NCI-H2081 (cell line): ENCODE measurements around the gene EFCAB9.

Experiments used
- DNase-seq, 2 experiments: peaks; one replicate each; lab custom pipeline; 2025; lab: John Stamatoyannopoulos, UW

The EFCAB9 gene

DNA sequence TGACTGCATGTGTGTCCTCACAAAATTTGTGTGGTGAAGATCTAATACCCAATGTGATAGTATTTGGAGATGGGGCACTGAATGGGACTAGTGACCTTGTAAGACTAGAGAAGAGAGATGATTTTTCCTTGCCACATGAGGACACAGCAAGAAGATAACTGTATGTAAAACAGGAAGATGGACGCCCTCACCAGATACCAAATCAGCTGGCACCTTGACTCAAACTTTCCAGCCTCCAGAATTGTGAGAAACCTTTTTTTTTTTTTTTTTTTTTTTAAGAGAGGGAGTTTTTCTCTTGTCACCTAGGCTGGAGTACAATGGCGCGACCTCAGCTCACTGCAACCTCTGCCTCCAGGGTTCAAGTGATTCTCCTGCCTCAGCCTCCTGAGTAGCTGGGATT, 49.3 kb downstream of the EFCAB9 start:
- no peak for DNase-seq

DNA sequence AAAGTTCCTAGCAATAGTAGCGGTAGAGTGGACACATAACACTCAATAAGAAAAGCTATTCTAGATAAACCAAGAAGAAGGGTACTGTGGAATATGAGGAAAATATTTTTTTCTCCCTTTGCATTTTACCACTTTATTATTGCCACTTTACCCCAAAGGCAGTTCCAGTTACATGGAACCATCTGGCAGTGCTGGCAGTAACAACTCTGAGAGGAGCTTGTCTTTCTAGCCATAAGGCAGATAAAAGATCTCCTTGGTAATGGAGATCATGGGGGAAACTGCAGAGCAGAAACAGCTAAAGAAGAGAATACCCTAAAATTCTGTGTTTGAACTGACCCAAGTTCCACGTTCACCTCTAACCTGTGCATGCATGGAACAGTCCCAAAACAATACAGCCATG, 51.1 kb downstream of the EFCAB9 start:
- no peak for DNase-seq

DNA sequence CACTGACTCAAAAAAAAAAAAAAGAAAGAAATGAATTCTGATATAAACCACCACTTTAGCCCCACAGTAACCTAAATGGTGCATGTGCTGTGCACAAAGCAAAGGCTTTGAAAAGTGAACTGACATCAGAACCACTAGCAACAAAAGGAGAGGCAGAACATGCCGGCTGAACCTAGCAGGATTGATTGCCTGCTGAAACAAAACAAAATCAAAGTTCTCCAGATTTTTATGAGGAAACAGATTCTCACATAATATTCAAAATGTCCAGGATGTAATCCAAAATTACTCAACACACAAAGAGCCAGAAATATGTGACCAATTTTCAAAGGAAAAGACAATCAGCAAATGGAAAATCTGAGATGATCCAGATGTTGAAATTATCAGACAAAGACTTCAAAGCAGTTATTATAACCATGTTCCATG, 51.7 kb downstream of the EFCAB9 start:
- DNase-seq = no peak

DNA sequence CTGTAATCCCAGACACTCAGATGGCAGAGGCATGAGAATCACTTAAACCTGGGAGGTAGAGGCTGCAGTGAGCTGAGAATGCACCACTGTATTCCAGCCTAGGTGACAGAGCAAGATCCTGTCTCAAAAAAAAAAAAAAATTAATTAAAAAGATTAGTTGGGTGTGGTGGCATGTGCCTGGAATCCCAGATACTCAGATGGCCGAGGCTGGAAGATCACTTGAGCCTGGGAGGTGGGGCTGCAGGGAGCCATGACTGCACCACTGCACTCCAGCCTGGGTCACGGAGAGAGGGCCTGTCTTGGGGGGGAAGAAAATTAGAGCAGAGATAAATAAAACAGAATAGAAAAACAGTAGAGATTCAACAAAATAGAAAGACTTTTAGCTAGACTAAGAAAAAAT, 54.7 kb downstream of the EFCAB9 start:
- no peak for DNase-seq

DNA sequence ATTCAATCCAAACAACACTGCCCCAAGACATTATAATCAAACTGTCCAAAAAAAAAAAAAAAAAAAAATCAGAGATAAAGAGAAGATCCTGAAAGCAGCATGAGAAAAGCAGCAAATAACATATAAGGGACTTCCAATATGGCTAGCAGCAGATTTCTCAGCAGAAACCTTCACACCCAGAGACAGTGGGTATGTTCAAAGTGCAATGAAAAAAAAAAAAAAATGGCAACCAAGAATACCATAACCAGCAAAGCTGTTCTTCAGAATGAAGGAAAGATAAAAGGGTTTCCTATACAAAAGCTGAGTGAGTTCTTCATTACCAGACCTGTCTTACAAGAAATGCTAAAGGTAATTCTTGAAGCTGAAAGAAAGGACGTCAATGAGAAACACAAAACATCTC, 57.4 kb downstream of the EFCAB9 start:
- no peak for DNase-seq

DNA sequence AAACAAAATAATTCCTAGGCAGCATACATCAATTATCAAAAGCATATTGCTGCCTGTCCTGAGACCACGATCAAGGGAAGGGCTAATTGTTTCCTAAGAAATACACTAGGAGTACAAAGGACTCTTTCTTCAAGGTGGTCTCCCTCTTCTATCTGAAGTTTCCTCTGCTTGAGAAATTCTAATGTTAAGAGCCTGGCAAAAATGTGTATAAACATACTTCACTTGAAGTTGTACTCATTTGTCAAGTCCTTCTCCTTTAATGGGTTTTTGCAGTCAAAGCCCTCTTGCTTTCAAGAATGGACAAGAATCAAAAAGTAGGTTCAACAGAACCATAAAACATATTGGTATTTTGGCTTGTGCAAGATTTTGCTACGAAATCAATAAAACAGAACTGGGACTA, 58.5 kb downstream of the EFCAB9 start:
- DNase-seq = no peak
